ENCODE data around the gene ARMH3.
A peak's percentile ranks its signal among the peaks of the same experiment; 100 is the strongest.
"Not testable (repeated sequence)": the region's sequence is repeated elsewhere in the genome, so short reads cannot be mapped to it uniquely, and the experiment has no call there.

The ARMH3 gene, protein sequence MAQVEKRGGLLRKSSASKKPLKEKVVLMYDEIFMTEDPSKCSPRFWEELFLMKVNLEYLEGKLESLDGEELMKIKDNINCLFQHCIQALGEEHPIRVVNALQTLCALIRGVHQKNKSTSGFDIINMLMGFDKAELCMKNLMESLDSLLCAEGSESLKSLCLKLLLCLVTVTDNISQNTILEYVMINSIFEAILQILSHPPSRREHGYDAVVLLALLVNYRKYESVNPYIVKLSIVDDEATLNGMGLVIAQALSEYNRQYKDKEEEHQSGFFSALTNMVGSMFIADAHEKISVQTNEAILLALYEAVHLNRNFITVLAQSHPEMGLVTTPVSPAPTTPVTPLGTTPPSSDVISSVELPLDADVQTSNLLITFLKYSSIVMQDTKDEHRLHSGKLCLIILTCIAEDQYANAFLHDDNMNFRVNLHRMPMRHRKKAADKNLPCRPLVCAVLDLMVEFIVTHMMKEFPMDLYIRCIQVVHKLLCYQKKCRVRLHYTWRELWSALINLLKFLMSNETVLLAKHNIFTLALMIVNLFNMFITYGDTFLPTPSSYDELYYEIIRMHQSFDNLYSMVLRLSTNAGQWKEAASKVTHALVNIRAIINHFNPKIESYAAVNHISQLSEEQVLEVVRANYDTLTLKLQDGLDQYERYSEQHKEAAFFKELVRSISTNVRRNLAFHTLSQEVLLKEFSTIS

DNA sequence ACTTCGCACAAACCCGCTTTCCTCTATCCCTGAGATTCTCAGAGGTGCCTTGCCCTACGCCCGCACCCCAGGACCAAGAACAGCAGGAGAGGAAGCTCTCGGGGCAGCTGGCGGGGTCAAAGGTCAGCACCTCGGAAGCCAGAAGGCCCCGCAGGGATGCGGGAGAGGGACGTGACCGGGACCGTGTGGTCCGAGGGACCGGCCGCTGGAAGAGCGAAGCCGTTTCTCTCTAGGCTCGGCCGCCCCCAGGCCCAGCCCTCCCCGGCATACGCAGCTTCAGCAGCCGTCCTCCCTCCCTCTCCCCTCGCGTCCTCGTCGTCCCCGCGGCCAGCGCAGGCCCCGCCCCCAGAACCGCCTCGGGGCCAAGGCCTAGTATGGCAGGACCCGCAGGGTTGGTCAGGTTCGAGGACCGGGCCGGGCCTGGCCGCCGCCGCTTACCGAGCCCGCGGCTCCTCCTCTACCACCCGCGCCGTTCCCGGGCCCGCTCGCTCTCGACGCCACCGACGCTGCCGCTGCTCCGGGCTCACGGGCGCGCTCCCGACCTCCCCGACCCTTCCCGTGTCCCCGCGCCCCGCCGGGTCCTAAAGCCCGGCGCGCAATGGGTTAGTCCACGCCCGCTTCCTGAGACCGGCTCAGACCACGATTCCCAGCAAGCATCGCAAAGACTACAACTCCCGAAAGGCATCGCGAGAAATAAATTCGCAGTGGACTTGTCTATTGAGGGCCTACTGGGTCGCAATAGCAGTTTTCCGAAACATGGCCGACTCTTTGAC, at the start of gene ARMH3:
TSS of gene ARMH3 (minus strand) at position 527 of the 773 bp plus-strand sequence. CDS start 16,059 bp downstream, outside the sequence.
- DNase-seq = peak; percentile 94

DNA sequence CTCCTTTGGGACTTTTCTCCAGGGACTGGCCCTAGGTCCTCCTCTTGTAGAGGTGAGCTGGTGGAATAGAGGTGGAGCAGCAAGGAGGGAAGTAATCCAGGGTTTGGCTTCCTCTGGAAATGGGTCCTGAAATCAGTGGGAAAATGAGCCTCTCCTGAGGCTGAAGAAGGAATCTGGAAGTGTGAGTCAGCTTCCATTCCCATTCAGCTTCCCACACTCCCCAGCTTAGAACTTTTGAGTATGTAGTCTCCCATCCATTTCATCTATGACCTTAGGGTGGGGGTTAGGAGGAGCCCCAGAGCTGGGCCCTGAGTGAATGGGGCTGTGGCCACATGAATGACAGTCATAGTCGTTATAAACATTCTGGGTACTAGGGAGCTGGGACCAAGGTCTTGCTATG, 46.4 kb upstream of the ARMH3 start:
- no peak for DNase-seq

DNA sequence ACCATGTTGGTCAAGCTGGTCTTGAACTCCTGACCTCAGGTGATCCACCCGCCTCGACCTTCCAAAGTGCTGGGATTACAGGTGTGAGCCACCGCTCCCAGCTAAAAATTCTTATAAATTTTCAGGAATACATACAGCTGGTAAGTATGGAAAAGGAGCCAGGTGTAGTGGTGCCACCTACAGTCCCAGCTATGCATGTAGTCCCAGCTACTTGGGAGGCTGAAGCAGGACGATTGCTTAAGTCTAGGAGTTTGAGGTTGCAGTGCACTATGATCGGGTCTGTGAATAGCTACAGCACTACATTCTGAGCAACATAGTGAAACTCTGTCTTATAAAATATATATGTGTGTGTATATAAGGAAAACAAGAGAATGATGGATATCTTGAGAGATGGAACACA, 45.2 kb upstream of the ARMH3 start:
- DNase-seq = no peak

DNA sequence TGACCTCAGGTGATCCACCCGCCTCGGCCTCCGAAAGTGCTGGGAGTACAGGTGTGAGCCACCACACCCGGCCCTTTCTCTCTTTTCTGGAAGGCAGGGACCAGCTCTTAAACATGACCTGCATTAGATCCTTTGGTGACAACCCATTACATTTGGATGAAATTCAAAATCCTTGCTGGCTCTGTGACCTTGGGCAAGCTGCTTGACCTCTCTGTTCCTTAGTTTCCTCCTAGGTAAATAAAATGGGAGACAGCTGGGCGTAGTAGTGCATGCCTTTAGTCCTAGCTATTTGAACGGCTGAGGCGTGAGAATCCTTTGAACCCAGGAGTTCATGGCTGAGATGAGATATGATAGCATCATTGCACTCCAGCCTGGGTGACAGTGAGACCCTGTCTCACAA, 40.5 kb upstream of the ARMH3 start:
- DNase-seq = no peak

DNA sequence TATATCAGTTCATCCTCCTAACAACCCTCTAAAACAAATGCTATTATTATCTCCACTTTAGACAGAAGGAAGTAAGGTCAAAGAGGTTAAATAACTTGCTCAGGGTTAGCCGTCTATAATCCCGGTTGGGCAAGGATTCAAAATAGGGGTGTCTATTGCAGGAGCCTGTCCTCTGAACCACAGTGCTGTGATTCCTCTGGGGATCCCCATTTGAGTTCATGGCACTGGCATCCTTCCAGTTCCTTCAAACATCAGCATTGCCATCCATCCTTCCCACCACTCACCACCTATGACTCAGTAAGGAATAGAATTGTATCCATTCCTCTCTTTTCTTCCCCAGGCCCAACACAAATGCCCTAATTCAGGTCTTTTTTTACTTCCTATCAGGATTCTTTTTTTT, 34.8 kb upstream of the ARMH3 start:
- DNase-seq = no peak

DNA sequence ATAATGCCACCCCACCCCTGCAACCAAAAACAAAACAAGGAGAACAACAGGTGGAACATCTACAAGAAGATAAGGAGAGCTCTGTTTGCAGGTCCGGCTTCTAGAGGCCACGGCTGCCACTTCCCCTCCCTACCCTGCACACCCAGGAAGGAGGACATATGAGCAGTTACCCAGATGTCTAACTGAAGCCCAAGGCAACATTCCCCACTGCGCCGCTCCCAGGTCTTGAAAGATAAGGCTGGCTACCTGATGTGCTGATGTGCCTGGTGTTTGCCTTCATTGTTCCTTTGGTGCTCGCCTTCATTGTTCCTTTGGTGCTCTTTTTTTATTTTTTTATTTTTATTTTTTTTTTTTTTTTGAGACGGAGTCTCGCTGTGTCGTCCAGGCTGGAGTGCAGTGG, 30.2 kb upstream of the ARMH3 start:
- DNase-seq = no peak

DNA sequence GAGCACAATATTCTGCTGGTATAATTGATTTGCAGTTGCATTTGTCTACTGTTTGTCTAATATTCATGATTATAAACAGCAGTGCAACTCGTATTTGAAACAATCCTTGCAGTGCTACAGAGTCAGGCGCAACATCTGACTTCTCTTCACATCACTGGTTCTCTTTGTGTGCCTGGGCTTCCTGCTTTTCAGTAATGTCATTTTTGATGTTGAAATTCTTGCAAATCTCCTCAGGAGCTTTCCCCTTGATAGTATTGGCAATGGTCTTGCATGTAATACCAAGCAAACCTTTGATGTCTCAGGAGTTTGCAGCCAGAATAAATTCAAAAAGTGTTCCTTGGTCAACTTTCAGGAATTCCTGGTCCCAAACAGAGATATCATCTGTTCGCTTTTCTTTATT, 29.4 kb upstream of the ARMH3 start:
- no peak for DNase-seq

DNA sequence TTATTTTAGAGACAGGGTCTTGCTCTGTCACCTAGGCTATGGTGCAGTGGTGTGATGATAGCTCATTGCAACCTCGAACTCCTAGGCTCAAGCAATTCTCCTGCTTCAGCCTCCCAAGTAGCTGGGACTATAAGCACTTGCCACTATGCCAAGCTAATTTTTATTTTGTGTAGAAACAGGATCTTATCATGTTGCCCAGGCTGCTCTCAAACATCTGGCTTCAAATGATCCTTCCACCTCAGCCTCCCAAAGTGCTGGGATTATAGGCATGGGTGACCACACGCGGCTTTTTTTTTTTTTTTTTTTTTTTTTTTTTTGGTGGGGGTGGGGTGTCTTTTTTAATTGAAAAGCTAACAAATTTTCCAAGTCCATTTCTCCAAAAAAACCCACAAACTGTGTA, 27.6 kb upstream of the ARMH3 start:
- no peak for DNase-seq

DNA sequence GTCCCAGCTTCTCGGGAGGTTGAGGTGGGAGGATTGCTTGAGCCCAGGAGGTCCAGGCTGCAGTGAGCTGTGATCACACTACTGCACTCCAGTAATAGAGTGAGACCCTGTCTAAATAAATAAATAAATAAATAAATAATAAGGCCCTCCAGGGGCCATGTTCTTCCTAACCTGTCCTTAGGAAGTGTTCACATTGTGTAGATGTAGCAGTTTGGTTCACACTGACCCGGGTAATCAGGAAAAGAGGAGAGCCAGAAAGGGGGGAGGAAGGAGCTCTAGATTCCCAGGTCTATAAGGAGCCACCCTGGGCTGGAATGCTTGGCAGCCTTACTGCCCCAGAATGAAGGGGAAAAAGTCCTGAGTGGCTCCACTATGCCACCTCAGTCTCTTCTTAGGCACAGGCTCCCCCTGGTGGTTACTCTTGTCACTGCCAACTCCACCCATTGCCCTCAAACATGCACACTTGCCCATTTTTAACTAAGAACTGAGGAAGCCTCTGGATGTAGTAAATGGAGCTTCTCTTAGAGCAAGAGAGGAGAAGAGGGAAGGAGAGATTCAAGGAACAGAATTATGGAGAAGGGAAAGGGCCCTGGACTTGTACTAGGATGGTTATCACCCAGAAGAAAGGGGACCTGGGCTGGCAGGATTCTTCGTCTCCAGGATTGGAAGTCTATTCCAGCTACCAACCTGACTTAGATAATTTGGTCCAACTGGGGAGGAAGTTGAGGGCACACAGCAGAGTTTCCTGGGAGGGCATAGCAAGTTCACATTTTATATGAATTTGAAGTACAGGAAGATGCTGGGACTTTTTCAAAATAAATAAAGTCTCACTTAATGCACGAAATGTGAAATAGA, 16.9 kb upstream of the ARMH3 start:
- peak; percentile 73 for DNase-seq

DNA sequence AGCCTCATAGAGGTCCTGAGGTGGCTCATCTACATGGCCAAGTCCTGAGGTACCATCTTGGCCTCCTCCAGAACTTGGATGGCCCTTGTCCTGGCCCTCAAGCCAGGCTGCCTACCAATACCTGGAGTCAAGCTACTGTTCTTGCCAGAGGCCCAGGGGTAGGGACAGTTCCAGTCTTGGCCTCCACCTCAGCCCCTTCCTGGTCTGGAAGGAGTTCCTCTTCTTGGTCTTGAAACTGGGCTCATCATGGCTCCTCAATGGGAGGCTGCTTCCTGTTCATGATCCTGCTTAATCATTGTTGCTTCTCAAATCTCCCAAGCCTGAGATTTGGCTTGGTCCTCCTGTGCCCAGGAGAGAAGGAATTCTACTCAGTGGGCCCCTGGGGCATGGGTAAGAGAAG, 13.1 kb upstream of the ARMH3 start:
- DNase-seq = no peak

DNA sequence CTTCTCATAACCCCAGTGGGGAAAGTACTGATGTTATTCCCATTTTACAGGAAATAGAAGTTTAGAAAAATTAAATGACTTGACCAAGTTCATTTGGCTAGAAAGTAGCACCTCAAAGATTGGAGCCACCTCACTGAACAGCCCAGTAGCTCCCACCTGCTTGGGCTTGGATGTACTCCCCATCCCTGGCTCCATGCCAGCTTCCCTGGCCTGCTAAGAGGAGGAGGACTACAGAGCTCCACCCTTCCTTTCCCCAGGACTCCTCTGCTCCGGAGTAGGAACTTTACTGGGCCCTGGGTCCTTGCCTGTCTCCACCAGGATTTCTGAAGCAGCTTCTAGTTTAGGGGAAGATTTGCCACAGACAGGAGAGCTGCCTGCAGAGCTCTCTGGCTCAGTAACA, 12.2 kb upstream of the ARMH3 start:
- no peak for DNase-seq

DNA sequence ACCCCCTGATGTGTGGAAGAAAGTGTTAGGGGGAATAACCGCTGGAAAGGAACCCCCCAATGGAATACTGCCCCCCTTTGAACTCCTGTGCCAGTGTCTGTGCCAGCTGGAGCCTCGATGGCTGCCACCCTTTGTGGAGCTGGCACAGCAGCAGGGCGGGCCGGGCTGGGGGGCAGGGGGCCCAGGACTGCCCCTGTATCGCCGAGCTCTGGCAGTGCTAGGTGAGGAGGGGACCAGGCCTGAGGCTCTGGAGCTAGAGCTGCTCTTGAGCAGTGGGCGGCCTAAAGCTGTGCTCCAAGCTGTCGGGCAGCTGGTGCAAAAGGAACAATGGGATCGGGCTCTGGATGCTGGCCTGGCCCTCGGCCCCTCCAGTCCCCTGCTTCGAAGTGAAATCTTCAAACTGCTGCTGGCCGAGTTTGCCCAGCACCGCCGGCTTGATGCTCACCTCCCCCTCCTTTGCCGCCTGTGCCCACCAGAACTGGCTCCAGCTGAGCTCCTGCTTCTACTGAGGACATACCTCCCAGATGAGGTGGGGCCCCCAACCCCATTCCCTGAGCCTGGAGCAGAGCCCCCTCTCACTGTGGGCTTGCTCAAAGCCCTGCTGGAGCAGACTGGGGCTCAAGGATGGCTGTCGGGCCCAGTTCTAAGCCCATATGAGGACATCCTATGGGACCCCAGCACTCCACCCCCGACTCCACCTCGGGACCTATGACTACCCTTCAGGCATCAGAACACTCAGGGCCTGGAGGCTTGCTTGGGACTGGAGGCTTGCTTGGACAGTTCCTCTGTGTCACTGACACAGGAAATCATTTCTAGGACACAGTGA, 11.3 kb upstream of the ARMH3 start:
- no peak for DNase-seq

DNA sequence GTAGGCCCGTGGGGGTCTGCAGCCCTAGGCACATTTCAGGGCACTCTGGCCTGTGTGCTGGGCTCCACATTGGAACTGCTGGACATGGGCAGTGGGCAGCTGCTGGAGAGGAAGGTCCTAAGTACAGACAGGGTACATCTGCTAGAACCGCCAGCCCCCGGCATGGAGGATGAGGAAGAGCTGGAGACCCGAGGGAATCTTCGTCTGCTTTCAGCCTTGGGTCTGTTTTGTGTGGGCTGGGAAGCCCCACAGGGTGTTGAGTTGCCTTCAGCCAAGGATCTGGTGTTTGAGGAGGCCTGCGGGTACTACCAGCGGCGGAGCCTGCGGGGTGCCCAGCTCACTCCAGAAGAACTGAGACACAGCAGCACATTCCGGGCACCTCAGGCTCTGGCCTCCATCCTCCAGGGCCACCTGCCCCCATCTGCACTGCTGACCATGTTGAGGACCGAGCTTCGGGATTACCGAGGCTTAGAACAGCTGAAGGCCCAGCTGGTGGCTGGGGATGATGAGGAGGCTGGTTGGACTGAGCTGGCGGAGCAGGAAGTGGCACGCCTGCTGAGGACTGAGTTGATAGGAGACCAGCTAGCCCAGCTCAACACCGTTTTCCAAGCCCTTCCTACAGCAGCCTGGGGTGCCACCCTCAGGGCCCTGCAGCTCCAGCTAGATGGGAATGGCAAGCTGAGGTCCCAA, 10.6 kb upstream of the ARMH3 start:
- no peak for DNase-seq

DNA sequence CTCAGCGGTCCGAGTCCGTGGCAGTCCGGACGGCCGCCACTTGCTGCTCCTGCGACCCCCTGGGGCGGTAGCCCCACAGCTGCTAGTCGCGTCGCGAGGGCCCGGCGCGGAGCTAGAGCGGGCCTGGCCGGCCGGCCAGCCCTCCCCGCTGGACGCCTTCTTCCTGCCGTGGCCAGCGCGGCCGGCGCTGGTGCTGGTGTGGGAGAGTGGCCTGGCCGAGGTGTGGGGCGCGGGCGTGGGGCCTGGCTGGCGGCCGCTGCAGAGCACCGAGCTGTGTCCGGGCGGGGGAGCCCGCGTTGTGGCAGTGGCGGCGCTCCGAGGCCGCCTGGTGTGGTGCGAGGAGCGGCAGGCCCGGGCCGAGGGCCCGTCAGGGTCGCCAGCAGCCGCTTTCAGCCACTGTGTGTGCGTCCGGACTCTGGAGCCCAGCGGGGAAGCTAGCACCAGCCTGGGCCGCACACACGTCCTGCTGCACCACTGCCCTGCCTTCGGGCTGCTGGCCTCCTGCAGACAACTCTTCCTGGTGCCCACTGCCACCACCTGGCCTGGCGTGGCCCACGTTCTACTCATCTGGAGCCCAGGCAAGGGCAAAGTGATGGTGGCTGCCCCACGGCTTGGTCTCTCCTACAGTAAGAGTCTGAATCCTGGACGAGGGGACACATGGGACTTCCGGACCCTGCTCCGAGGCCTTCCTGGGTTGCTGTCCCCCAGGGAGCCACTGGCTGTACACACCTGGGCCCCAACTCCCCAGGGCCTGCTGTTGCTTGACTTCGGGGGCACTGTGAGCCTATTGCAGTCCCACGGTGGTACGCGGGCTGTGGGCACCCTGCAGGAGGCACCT, 9.8 kb upstream of the ARMH3 start:
- no peak for DNase-seq

DNA sequence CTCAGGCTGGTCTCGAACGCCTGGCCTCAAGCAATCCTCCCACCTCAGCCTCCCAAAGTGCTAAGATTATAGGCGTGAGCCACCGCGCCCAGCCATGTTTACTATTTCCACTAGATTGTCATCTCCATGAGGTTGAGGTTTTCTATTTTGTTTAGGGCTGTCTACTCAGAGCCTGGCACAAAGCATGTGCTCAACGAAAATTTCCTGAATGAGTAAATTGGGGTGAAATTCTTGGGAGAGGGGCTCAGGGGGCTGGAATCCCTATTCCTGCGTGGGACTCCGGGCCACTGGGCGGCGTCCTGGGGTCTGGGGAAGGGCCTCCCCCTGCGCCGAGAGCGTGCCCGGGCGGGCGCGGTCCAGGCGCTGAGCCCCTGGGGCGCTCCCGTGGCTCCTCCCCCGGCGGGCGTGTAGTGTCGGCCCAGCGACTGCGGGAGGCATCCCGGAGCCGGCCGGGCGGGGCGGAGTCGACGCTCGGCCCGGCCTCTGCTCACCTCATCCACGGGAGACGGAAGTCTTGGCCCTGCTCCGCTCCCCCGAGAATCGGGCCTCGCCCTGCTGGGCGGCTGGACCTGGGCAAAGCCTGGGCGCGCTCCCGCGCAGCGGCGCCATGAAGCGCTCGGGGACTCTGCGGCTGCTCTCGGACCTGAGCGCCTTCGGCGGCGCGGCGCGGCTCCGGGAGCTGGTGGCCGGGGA, 9.0 kb upstream of the ARMH3 start, which contains the start of gene HPS6:
TSS of gene HPS6 (plus strand) at position 482 of the 693 bp plus-strand sequence. CDS start at position 608, 126 bp downstream.
- DNase-seq = peak; percentile 90

DNA sequence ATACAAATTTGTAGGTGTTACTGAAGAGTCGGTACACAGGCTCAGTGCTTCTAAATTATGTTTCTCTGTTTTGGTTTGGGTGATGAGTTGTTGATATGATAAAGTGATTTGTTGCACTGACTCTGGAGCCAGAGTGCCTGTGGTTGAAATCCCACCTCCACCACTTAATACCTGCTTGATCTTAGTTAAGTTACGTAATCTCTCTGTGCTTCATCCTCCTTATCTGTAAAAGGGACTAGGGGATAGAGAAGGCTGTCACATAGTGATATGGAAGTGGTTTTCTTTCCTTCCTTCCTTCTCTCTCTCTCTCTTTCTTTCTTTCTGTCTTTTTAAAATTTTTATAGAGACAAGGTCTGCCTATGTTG, 8.5 kb upstream of the ARMH3 start:
- no peak for DNase-seq

DNA sequence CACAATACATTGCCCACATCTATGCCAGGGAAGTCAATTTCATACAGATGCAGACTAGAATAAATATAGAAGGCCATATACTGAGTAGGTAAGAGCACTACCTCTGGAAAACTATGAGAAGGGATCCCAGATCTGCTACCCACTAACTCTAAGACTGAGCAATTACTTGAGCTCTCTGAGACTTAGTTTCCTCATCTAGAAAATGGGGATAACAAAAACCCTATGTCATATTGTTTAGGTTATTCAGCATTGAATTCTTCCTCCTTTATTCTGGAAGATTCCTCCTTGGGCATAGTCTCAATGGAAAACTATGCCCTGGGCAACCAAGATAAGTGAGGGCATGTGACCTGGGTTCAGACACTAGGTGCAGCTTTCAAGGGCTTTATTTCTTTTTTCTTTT, 4.0 kb upstream of the ARMH3 start:
- no peak for DNase-seq

DNA sequence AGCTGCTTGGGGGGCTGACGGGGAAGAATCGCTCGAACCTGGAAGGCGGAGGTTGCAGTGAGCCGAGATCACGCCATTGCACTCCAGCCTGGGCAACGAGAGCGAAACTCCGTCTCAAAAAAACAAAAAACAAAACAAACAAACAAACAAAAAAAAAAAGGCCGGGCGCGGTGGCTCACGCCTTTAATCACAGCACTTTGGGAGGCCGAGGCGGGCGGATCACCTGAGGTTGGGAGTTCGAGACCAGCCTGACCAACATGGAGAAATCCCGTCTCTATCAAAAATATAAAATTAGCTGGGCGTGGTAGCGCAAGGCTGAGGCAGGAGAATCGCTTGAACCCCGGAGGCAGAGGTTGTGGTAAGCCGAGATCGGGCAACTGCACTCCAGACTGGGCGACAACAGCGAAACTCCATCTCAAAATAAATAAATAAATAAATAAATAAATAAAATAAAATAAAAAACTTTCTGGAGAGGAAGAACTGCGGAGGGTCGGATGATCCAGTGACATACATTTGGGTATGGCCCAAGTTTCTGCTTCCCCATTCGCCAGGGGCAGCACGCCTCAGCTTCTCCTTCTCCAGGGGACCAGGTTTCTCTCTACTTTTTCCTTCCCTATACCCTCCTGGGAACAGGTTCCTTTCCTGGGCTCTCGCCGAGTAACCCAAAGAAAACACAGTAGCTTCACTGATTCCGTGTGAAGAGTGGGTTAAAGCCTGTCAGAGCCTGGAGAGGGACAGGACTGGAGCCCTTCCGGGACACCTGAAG, 909 bp downstream of the ARMH3 start:
- not testable (repeated sequence) for DNase-seq

DNA sequence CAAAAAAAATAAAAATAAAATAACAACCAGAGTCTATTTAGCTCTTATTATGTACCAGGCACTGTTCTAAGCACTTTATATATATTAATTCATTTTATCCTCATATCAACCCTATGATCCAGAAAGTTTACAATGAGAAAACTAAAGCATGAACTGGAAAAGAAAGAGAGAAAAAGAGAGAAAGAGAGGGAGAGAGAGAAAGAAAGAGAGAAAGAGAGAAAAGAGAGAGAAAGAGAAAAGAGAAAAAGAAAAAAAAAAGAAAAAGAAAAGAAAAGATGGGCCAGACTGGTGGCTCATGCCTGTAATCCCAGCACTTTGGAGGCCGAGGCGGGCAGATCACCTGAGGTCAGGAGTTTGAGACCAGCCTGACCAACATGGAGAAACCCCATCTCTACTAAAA, 9.9 kb downstream of the ARMH3 start:
- no peak for DNase-seq
